Posterior vena cava (tissue), 2 donors: ENCODE results near the gene SHROOM3. TPM values are rescaled to one million over a fixed set of nuclear protein-coding genes. Genes with fewer than 3 reads are reported as not detected.

Source experiments
- DNase-seq: peaks from one replicate; pipeline ENCODE4 v3.0.0-alpha.2; 2020; ENCODE audit warnings: low spot score
- intact Hi-C, 2 donors: fragments of 100-400 bp; cut with DNase I; formaldehyde crosslinking; loops; one replicate each; pipeline versions ENCODE4 v1.14.1 to v1.14.2; 2022 to 2023
- total RNA-seq, 2 donors: library from RNA; stranded (reverse); fragmentation: NEBNext Ultra II Directional; extraction: Animal tissue kit (Norgen Biotek cat#: 25700); gene quantifications; one replicate each; pipeline ENCODE4 v1.2.1, GENCODE V29; 2021
- donor health status: DM: yes; HTN: yes; CAD: no.
- donor health status: DM: yes; HTN: yes; CAD: no.

SHROOM3 gene
- total RNA-seq, 2 donors from 2014 or later: 71.4 to 77.8 TPM

DNA sequence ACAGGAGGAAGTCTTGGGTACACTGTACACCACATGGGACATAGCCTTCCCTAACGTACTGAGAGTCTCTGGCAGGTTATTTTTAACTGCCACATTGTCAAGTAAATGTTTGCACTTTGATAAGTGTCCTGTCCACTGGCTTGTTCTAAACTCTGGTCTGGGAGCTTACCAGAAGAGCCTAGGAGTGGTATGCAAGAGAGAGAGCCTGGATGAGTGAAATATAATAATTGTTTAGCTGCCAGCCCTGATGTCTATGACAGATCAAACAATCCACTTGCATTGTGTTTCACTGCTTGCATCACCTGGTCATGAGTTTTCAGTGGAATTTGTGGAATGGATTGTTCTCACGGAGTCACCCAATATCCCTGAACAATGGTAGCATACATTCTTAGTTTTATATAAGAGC lies 91.6 kb downstream of the SHROOM3 start:
- intact Hi-C loops: loop anchor here in 1 of 2 donors (10.0 kb wide), 1 partner anchor 228 kb away; no protein-coding TSS in a partner anchor
- DNase-seq: no peak

DNA sequence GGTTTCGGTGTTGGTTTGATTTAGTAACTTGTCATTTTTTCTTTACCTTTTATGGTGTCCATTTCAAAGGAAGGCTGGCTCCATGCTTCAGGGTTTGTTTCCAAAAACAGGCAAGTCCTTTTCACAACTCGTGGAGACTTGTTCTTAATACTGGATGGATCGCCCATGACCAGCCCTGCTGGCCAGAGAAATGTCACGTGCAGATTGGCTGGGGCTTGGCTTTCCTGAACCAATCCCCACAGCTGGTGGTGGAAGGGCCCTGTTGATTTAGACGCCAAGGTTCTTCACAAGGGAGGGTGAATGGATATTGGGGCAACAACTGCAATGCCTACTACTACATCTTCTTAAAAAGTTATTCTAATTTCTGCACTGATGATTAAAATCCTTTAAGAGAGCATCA lies 92.6 kb downstream of the SHROOM3 start:
- intact Hi-C loops: loop anchor here in 1 of 2 donors (10.0 kb wide), 1 partner anchor 227 kb away; no protein-coding TSS in a partner anchor
- DNase-seq: no peak

DNA sequence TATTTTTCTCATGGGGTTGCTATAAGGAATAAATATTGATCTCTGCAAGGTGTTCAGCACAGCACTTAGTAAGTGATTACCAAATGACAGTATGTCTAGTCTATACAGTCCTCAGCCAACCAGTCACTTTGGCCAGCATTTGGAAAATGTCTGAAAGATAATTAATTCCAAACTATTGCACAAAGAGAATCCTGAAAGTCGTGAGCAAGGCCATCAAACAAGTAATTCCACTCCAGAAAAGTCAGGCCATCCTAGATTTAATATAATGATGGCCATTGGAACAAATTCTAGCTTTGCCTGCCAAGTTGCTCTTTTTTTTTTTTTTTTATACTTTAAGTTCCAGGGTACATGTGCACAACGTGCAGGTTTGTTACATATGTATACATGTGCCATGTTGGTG lies 96.6 kb downstream of the SHROOM3 start:
- DNase-seq: no peak
- intact Hi-C loops: no loop called here

DNA sequence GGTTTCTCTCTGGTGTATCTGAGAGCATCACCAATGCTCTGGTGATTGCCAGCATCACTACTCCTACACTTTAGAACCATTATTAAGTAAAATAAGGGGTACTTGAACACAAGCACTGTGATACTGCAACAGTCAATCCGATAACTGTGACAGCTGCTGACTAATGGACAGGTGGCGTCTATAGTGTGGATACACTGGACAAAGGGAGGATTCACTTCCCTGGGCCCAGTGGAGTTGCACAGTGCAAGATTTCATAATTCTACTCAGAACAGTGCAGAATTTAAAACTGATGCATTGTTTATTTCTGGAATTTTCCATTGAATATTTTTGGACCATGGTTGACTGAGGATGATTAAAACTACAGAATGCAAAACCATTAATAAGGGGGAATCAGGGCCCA lies 97.8 kb downstream of the SHROOM3 start:
- intact Hi-C loops: no loop called here

DNA sequence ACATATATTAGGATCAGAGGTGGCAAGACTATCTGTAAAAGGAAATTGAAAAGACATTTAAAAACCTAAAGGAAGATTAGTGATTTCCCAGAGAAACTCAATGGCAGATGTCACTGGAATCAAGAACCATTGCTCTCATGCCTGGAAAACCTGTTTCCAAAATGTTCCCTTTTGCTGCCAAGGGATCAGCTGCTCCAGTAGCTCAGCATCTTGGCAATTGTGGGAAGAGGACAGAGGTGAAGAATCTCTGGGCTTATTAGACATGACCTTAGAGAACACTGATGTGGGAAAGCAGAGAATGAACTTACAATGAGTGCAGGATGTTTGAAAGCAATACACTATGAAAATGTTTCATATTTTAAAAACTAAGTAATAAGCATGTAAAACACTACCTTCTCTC lies 98.3 kb downstream of the SHROOM3 start:
- intact Hi-C loops: no loop called here
- DNase-seq: no peak

More for the DNA sequence above, 97.8 kb downstream of the SHROOM3 start:
- no peak for DNase-seq

DNA sequence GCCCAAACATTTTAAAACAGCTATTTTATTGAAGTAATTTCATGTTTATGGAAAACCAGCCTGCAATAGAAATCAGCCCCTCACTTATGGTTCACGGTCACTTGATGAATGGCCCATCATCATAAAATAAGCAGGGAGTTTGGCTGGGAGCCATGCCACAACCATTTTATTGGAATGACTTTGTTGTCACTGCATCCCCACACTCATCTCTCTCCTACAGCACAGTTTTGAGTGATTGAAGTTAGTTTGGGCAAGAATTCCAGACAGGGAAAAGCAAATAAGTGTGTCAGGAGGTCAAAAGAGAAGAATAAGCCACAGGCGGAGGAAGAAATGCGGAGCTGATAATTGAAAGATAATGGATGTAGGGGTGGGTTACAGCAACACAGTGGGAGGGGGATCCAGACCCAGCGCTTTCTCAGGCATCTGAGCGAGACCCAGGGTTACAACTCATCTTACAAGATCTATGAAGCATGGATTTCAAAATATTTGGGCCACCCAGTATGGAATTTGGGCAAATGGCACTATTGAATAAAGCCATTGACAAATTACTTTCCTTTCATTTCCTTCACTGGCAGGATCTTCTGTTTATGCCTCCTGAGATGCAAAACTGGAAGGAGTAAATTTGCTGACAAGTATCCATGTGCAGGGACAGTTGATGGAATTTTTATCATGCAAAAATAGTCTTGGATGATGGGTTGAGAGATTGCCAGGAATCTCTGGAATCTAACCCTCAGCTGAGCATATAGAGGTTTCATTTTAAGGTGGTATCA lies 100.8 kb downstream of the SHROOM3 start:
- no peak for DNase-seq
- intact Hi-C loops: no loop called here

DNA sequence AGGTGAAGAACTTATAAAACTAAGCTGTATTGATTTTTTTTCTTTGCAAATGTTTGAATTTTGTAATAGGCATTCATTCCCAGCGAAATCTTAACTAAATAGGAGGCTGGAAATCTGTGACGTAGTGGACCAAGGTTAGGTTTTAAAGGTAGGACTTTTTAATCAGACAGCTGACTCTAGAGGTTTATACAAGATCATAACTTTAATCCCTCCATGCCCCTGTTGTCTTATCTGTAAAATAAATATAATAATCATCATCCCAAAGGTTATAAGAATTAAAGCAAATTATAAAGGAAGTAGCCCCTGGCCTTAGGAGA lies 101.3 kb downstream of the SHROOM3 start:
- intact Hi-C loops: no loop called here
- no peak for DNase-seq

DNA sequence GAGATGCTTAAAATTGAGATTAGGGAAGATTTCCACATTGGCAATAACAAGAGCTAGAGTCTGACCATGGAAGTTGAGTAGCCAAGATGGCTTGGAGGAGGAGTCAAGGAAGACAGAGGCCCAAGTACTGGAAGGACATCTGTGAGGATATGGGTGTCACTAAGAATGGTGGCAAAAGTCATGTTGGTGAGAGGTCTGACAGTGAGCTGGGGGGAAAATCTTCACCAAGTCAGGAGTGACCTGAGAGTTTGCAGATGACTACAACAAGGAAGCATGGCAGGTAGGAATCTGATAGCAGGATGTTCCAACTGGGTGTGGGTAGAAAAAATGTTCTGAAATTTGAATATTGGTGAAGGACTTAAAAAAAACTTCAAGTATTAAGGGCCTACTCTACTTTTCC lies 103.3 kb downstream of the SHROOM3 start:
- DNase-seq: no peak

DNA sequence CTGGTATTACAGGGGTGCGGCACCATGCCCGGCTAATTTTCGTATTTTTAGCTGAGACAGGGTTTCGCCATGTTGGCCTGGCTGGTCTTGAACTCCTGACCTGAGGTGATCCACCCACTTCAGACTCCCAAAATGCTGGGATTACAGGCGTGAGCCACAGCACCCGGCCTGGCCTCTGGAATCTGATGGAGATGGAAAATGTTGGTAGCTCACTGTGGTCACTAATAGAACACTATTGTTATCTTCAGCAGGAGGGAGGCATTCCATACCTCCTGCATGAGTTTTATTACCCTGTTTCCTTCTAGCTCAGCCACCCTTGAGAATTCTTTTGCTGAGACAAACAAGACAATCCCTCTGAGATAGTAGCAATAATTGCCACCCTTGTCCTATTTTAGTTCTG lies 105.0 kb downstream of the SHROOM3 start:
- DNase-seq: no peak
- intact Hi-C loops: no loop called here

More for the DNA sequence above, 103.3 kb downstream of the SHROOM3 start:
- intact Hi-C loops: no loop called here

DNA sequence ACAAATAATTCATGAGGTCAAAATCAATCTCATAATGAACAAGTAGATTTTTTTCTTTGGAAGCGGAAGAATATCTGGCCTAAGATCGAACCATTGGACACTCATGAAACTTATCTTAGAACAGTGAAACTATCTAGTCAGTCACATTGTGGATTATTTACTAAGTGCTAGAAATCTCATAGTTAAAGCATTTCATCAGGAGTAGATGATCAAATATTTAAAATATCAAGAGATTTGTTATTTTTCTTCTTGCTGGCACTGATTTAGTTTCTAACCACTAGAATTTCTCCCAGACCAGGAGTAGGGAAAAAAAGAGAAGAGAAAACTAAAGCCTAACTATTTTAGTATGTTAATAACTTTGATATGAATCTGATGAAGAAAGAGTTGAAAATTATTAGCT lies 105.5 kb downstream of the SHROOM3 start:
- intact Hi-C loops: no loop called here
- DNase-seq: no peak

DNA sequence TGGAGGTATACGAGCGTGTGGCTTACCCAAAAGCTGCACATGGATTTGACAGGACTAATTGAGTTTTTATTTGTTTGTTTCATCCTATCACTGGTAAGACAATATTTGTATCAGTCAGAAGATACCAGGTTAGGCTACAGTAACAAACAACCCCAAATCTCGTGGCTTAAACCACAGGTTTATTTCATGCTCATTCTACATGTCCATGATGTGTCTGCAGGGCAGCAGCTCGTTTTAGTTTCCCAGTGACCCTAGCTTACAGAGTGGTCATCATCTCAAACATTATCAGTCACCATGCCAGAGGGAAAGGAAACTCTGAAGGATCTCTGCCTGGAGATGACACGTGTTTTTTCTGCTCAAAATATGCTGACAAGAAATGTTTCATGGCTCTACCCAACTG lies 108.3 kb downstream of the SHROOM3 start:
- no peak for DNase-seq
- intact Hi-C loops: no loop called here

DNA sequence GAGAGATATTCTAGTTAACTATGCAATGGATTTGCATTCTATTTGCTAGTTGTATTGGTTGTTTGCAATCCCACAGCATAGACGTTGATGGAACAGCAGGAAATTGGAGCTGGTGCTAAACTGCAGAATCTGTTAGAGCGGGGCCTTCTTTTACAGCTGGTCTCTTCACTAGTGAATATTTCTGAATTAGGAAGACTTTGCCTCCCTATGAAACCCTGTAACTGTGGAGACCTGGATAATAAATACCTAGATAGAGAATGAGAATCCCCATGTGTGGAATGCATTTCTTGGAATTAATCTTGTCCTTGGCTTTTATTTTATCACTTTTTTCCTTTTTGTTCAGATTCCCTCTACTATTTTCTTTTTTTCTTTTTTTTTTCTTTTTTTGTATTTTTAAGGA lies 109.7 kb downstream of the SHROOM3 start:
- intact Hi-C loops: no loop called here

DNA sequence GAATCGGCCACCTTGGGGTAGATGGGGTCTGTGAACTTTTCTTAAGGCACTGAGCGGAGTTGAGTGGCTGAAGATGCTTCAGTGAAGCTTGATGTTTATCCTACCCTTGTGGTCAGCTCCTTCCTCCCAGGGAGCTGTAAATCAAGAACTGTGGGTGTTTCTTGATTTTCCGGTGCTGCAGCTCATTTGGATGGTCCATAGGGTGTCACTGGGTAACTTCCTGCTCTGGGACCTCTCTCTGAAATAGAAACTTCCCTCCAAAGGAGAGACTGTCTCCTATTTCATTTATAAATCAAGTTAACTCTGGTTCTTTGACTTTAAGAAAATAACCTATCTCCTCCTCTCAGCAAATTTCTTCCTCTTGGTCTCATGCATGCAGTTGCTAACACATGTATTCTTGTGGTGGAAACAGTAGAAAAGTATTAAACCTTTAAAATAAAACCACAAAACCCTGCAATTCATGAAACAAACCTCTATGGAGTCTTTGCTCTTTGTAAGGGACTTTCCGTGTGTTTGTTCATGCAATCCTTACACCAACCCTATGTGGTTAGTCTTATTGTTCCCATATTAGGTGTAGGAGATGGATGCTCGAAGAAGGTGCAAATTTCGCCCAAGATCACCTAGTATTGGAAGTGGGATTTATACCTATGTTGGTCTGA lies 110.3 kb downstream of the SHROOM3 start:
- intact Hi-C loops: no loop called here

More for the DNA sequence above, 109.7 kb downstream of the SHROOM3 start:
- DNase-seq: no peak

DNA sequence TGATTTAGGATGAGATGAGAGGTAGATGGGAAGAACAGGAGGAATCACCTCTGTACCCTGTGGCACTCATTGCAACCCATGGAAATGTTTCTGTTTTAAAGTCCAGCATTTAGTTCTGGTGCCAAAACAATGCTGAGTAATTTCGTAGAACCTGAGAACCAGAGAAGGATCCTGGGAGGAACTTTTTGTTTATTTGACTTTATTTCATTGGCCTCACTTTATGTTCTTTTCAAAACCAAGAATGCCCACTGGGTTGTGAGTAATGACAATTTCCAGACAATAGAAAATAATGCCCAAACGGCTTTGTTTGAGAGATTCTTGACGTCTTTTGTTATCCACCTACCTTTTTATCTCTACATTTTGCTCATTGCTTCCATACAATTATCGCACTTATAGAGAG lies 111.3 kb downstream of the SHROOM3 start:
- DNase-seq: no peak
- intact Hi-C loops: no loop called here

More for the DNA sequence above, 110.3 kb downstream of the SHROOM3 start:
- DNase-seq: no peak

DNA sequence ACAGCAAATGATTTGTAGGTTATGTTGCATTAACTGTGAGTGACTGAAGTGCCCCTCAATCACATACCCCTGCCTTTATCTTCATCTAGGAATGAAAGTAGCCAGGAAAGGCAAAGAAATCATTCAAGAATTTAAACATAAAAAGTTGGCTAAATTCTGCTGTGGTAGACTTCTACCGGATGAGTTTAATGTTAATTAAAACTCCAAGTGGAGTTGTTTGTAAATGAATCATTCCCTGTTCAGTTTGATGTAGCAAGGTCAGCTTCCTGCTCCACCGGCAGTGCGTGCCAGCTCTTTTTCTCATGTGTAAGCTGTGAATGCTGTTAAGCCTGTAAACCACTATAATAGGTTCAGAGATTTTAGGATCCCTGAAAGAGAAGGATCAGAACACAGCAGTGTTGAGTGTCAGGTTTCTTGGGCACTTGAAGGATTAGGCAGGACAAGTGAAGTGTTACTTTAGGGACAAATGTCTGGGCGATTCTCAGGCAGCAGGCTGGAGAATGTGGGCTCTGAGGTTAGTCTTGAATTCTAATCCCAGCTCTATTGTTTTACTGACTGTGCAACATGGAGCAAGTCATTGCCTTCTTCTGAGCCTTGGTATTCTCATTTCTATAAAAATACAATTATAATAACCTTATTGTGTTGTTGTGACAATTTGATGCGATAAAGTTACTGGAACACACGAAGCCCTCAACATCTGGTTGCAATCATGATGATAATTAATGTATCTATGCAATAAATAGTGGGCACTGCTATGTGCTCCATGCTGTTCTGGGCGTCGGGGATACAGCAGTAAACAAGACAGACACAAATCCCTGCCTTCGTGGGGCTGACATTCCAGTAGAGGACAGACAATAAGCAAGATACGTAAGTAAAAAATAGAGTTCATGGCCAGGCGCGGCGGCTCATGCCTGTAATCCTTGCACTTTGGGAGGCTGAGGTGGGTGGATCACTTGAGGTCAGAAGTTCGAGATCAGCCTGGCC lies 112.0 kb downstream of the SHROOM3 start:
- intact Hi-C loops: no loop called here
- DNase-seq: no peak

DNA sequence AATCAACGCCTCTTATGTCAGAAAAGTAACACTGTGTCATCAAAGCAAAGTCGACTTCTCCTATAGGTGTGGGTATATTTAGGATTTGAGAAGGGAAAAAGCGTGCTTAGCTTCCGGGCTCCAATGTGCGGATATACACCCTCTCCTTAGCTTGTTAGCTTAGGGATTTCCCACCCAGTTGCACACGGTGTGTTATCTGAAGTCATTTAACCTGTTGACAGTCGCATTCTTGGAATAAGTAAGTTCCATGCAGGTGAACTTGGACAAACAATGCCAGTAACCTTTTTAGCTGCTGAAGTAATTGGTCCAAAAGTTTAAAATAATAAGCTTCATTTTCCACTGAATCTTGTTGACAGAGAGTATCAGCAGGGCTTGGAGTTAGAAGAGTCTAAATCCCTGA lies 113.7 kb downstream of the SHROOM3 start:
- DNase-seq: no peak
- intact Hi-C loops: no loop called here

DNA sequence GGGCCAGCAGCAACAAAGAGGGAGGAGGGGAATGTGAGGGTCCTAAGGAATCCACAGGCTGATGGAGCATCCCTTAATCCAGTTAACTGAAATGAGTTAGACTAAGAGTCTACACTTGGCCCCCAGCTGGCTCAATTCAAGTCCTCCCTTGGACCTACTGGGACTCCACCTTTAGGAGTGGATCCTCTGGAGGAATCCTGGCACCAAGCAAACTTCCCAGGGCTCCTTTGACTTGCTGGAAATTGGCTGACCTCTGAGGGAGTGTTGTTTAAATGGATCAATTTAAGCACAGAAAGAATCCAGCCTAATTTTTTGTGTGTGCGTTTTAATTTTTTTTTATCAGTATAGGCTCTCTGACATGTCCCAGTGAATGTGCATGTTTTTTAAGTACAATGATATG lies 114.7 kb downstream of the SHROOM3 start:
- intact Hi-C loops: no loop called here

DNA sequence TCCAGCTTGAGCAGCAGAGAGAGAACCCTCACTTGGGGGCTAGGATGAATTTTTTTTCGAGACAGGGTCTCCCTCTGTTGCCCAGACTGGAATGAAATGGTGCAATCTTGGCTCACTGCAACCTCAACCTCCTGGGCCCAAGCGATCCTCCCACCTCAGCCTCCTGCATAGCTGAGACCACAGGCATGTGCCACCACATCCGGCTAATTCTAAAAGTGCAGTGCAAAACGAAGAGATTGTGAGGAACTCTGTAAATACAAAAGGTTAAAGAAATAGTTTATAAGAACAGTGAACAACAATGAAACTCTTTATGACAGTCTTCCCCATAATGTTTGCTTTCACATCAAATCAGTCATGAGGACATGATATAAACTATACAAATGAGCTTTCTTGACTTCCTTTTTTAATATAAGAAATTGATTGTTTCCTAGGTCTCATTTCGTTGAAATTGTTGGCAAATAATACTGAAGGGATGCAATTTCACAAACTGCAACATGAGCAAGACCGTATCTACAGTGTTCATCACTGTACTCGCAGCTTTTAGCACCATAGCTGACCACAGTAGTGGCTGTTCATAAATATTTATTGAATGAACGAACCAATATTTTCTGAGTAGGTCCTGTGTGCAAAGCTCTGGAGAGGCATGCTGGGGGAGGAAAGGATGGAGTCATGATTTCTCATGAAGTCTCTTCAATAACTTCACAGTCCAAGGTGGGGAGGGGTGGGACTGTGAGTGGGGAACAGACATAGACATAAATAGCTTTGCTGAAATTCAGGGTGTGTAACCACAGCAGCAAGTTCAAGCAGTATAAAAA lies 116.1 kb downstream of the SHROOM3 start:
- no peak for DNase-seq
- intact Hi-C loops: no loop called here

More for the DNA sequence above, 114.7 kb downstream of the SHROOM3 start:
- DNase-seq: no peak

DNA sequence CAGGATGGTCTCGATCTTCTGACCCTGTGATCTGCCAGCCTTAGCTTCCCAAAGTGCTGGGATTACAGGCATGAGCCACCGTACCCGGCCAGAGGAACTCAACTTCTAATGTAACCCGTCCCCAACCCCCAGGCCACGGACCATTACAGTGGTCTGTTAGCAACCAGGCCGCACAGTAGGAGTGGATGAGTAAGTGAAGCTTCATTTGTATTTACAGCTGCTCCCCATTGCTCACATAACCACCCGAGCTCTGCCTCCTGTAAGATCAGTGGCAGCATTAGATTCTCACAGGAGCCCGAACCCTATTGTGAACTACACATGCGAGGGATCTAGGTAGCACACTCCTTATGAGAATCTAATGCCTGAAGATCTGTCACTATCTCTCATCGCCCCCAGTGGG lies 119.6 kb downstream of the SHROOM3 start:
- intact Hi-C loops: no loop called here
- no peak for DNase-seq
